SK-N-SH treated with all-trans-retinoic acid at 6 μM for 48 hours (cell line): ENCODE results near the gene FHOD3.

Source experiments
- ATAC-seq: fragments of 200-7000 bp; cut with Tn5 transposase; 3 replicates; pipeline ENCODE4 v1.9.1; 2020; ENCODE audit warnings: mild to moderate bottlenecking, moderate library complexity
- ARNTL ChIP-seq: fragments of 450-650 bp; formaldehyde crosslinking; IDR thresholded peaks from 2 replicates; pipeline ENCODE4 v1.5.0; 2020; ENCODE audit warnings: low read depth, mild to moderate bottlenecking, moderate library complexity, borderline replicate concordance
- BACH2 ChIP-seq: fragments of 250-450 bp; sonication (Bioruptor Pico); IDR thresholded peaks from 2 replicates; pipeline ENCODE4 v1.9.0; 2021; ENCODE audit warnings: mild to moderate bottlenecking, borderline replicate concordance
- ESRRG ChIP-seq: fragments of 250-450 bp; sonication (Bioruptor Pico); IDR thresholded peaks from 2 replicates; pipeline ENCODE4 v1.6.1; 2021; ENCODE audit warnings: mild to moderate bottlenecking
- GLIS3 ChIP-seq: fragments of 250-450 bp; sonication (Bioruptor Pico); IDR thresholded peaks from 2 replicates; pipeline ENCODE4 v1.5.0; 2020; ENCODE audit warnings: mild to moderate bottlenecking, moderate library complexity
- ISL1 ChIP-seq: fragments of 250-450 bp; sonication (Bioruptor Pico); IDR thresholded peaks from 2 replicates; pipeline ENCODE4 v2.1.2; 2022; ENCODE audit warnings: mild to moderate bottlenecking, moderate library complexity
- OSR1 ChIP-seq: fragments of 250-450 bp; sonication (Bioruptor Pico); IDR thresholded peaks from 2 replicates; pipeline ENCODE4 v1.8.0; 2022; ENCODE audit warnings: moderate library complexity, mild to moderate bottlenecking, inconsistent platforms
- PPARA ChIP-seq: fragments of 250-450 bp; sonication (Bioruptor Pico); IDR thresholded peaks from 2 replicates; pipeline ENCODE4 v1.5.0; 2020; ENCODE audit warnings: mild to moderate bottlenecking, borderline replicate concordance
- RARB ChIP-seq: fragments of 250-450 bp; sonication (Bioruptor Pico); IDR thresholded peaks from 2 replicates; pipeline ENCODE4 v1.8.0; 2021; ENCODE audit warnings: mild to moderate bottlenecking, moderate library complexity
- TCF4 ChIP-seq: fragments of 250-450 bp; sonication (Bioruptor Pico); IDR thresholded peaks from 2 replicates; pipeline ENCODE4 v1.8.0; 2021; ENCODE audit warnings: mild to moderate bottlenecking, moderate library complexity, borderline replicate concordance
- TOX ChIP-seq: fragments of 250-450 bp; sonication (Bioruptor Pico); IDR thresholded peaks from 2 replicates; pipeline ENCODE4 v1.8.0; 2021; ENCODE audit warnings: mild to moderate bottlenecking, moderate library complexity, borderline replicate concordance
- ZC3H10 ChIP-seq: fragments of 250-450 bp; sonication (Bioruptor Pico); IDR thresholded peaks from 2 replicates; pipeline ENCODE4 v1.5.1; 2021; ENCODE audit warnings: mild to moderate bottlenecking, moderate library complexity
- ZFP30 ChIP-seq: fragments of 450-650 bp; formaldehyde crosslinking; IDR thresholded peaks from 2 replicates; pipeline ENCODE4 v1.5.0; 2022; ENCODE audit warnings: mild to moderate bottlenecking, moderate library complexity
- ZNF70 ChIP-seq: fragments of 450-650 bp; formaldehyde crosslinking; IDR thresholded peaks from 2 replicates; pipeline ENCODE4 v1.5.0; 2020; ENCODE audit warnings: mild to moderate bottlenecking, moderate library complexity
- ZNF8 ChIP-seq: fragments of 450-650 bp; formaldehyde crosslinking; IDR thresholded peaks from 2 replicates; pipeline ENCODE4 v1.5.0; 2020; ENCODE audit warnings: mild to moderate bottlenecking, moderate library complexity
- TF ChIP-seq, protein P1 (sequence below): fragments of 250-450 bp; sonication (Bioruptor Pico); IDR thresholded peaks from 2 replicates; pipeline ENCODE4 v1.5.0; 2020; ENCODE audit warnings: mild to moderate bottlenecking, moderate library complexity
- TF ChIP-seq, protein P2 (sequence below): fragments of 250-450 bp; sonication (Bioruptor Pico); IDR thresholded peaks from 2 replicates; pipeline ENCODE4 v1.8.0; 2021; ENCODE audit warnings: low read depth, mild to moderate bottlenecking, moderate library complexity, borderline replicate concordance
- TF ChIP-seq, protein P3 (sequence below): fragments of 250-450 bp; sonication (Bioruptor Pico); IDR thresholded peaks from 2 replicates; pipeline ENCODE4 v1.8.0; 2020; ENCODE audit warnings: mild to moderate bottlenecking, moderate library complexity, borderline replicate concordance
- TF ChIP-seq, protein P4 (sequence below): fragments of 250-450 bp; sonication (Bioruptor Pico); IDR thresholded peaks from 2 replicates; pipeline ENCODE4 v1.5.1; 2020; ENCODE audit warnings: low read depth, mild to moderate bottlenecking, moderate library complexity

The FHOD3 gene

DNA sequence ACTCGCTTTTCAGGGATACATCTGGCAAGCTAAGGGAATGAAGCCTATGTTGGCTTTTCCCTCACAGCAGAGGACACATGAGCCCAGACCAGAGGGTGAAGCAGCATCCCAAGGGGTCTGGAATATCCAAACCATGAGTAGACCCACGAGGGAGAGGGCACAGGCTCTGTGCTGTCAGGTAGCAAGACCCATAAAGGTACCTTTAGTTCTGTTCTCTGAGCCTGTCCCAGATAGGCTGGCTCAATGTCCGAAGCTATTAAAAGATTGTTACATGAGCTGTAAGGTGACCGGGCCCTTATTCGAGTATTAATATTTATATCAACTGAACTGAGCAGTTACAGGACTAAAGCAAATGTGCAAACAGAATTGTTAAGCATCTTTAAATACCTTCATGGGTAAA is 479.1 kb downstream of the FHOD3 start:
- ATAC-seq, result no peak
- TF ChIP-seq BACH2 (CRISPR knock-in tag), result no peak
- no peak for TF ChIP-seq TCF4 (CRISPR knock-in tag)
- TF ChIP-seq, protein P1, sequence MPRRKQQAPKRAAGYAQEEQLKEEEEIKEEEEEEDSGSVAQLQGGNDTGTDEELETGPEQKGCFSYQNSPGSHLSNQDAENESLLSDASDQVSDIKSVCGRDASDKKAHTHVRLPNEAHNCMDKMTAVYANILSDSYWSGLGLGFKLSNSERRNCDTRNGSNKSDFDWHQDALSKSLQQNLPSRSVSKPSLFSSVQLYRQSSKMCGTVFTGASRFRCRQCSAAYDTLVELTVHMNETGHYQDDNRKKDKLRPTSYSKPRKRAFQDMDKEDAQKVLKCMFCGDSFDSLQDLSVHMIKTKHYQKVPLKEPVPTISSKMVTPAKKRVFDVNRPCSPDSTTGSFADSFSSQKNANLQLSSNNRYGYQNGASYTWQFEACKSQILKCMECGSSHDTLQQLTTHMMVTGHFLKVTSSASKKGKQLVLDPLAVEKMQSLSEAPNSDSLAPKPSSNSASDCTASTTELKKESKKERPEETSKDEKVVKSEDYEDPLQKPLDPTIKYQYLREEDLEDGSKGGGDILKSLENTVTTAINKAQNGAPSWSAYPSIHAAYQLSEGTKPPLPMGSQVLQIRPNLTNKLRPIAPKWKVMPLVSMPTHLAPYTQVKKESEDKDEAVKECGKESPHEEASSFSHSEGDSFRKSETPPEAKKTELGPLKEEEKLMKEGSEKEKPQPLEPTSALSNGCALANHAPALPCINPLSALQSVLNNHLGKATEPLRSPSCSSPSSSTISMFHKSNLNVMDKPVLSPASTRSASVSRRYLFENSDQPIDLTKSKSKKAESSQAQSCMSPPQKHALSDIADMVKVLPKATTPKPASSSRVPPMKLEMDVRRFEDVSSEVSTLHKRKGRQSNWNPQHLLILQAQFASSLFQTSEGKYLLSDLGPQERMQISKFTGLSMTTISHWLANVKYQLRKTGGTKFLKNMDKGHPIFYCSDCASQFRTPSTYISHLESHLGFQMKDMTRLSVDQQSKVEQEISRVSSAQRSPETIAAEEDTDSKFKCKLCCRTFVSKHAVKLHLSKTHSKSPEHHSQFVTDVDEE, result no peak
- no peak for TF ChIP-seq OSR1
- TF ChIP-seq TOX (CRISPR knock-in tag), result no peak
- no peak for TF ChIP-seq ZNF70
- TF ChIP-seq RARB (CRISPR knock-in tag), result no peak
- no peak for TF ChIP-seq ZC3H10 (CRISPR knock-in tag)
- TF ChIP-seq, protein P2, sequence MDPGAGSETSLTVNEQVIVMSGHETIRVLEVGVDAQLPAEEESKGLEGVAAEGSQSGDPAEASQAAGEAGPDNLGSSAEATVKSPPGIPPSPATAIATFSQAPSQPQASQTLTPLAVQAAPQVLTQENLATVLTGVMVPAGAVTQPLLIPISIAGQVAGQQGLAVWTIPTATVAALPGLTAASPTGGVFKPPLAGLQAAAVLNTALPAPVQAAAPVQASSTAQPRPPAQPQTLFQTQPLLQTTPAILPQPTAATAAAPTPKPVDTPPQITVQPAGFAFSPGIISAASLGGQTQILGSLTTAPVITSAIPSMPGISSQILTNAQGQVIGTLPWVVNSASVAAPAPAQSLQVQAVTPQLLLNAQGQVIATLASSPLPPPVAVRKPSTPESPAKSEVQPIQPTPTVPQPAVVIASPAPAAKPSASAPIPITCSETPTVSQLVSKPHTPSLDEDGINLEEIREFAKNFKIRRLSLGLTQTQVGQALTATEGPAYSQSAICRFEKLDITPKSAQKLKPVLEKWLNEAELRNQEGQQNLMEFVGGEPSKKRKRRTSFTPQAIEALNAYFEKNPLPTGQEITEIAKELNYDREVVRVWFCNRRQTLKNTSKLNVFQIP (CRISPR knock-in tag), result no peak
- no peak for TF ChIP-seq GLIS3 (CRISPR knock-in tag)
- no peak for TF ChIP-seq PPARA (CRISPR knock-in tag)
- TF ChIP-seq, all 23 proteins: peak for 0

DNA sequence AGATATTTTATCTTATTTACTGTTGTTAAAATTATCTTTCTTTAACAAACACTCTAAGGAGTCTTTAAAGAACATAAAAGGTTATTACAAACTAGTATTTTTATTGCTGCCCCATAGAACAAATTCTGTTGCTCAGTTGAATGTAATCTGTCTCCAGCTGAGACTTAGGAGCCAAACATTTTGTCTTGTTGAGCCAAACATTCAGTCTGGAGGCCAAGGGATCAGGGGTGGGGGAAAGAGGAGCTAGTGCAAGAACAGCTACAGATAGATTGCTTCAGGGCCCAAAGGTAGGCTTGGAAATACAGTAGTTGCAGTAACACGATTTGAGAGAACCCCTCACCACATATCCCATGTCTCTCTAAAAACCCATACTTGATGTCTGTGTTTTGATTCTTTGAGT is 480.1 kb downstream of the FHOD3 start:
- no peak for ATAC-seq
- TF ChIP-seq ARNTL (CRISPR knock-in tag) (no peak), GLIS3 (CRISPR knock-in tag) (no peak), ISL1 (no peak), RARB (CRISPR knock-in tag) (no peak), TCF4 (CRISPR knock-in tag) (no peak), PPARA (CRISPR knock-in tag) (no peak), ZC3H10 (CRISPR knock-in tag) (no peak), OSR1 (no peak), ZNF8 (CRISPR knock-in tag) (no peak), ZFP30 (no peak), ESRRG (no peak)
- TF ChIP-seq, protein P3, sequence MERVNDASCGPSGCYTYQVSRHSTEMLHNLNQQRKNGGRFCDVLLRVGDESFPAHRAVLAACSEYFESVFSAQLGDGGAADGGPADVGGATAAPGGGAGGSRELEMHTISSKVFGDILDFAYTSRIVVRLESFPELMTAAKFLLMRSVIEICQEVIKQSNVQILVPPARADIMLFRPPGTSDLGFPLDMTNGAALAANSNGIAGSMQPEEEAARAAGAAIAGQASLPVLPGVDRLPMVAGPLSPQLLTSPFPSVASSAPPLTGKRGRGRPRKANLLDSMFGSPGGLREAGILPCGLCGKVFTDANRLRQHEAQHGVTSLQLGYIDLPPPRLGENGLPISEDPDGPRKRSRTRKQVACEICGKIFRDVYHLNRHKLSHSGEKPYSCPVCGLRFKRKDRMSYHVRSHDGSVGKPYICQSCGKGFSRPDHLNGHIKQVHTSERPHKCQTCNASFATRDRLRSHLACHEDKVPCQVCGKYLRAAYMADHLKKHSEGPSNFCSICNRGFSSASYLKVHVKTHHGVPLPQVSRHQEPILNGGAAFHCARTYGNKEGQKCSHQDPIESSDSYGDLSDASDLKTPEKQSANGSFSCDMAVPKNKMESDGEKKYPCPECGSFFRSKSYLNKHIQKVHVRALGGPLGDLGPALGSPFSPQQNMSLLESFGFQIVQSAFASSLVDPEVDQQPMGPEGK, result no peak
- TF ChIP-seq, protein P4, sequence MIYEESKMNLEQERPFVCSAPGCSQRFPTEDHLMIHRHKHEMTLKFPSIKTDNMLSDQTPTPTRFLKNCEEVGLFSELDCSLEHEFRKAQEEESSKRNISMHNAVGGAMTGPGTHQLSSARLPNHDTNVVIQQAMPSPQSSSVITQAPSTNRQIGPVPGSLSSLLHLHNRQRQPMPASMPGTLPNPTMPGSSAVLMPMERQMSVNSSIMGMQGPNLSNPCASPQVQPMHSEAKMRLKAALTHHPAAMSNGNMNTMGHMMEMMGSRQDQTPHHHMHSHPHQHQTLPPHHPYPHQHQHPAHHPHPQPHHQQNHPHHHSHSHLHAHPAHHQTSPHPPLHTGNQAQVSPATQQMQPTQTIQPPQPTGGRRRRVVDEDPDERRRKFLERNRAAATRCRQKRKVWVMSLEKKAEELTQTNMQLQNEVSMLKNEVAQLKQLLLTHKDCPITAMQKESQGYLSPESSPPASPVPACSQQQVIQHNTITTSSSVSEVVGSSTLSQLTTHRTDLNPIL (CRISPR knock-in tag), result no peak
- TF ChIP-seq, protein P2 (CRISPR knock-in tag), result no peak
- TF ChIP-seq, protein P1, result no peak
